NCI-H2107 treated with DMSO at 0.1 percent for 48 hours (cell line): Measurements from ENCODE around the gene OGDHL.
"Not testable (repeated sequence)": the region's sequence is repeated elsewhere in the genome, so short reads cannot be mapped to it uniquely, and the experiment has no call there.

ENCODE experiments used
- DNase-seq: peaks from one replicate; lab custom pipeline; 2025; ENCODE audit not compliant: unreplicated experiment; lab: John Stamatoyannopoulos, UW

OGDHL gene

GRCh38 chr10:49740346-49741107, 21.6 kb downstream of the OGDHL start:
- DNase-seq = no peak

GRCh38 chr10:49739426-49739825, 22.7 kb downstream of the OGDHL start:
- no peak for DNase-seq

DNA sequence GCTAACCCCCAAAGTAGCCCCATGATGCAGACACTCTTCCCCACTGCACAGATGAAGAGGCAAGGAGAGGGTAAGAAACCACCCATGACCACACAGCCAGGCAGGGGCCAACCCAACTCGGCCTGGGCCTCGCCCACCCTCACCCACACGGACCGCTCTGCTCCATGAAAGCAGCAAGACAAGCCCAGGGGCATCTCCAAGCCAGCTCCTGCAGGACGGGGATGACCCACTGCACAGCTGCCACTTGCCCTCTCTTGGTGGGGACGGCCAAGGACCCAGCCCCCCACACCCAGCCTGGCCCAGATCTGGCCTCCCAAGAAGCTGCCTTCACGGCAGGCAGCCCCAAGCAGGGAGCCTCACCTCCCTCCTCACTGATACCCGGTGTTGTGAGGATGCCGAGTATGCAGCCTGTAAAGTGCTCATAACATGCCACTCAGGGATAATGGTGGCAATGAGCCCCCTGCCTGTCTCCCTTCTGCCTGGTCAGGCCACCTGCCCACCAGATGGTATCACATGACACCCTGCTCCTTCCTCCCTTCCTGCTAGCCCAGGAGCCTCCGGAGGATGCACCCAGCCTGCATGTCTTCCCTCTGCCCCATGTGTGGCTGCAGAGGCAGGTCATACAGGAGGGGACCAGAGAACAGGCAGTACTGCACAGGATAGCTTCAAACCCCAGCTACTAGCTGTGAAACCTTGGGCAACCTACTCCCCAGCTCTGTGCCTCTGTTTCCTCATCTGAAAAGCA, 23.3 kb downstream of the OGDHL start:
- no peak for DNase-seq

DNA sequence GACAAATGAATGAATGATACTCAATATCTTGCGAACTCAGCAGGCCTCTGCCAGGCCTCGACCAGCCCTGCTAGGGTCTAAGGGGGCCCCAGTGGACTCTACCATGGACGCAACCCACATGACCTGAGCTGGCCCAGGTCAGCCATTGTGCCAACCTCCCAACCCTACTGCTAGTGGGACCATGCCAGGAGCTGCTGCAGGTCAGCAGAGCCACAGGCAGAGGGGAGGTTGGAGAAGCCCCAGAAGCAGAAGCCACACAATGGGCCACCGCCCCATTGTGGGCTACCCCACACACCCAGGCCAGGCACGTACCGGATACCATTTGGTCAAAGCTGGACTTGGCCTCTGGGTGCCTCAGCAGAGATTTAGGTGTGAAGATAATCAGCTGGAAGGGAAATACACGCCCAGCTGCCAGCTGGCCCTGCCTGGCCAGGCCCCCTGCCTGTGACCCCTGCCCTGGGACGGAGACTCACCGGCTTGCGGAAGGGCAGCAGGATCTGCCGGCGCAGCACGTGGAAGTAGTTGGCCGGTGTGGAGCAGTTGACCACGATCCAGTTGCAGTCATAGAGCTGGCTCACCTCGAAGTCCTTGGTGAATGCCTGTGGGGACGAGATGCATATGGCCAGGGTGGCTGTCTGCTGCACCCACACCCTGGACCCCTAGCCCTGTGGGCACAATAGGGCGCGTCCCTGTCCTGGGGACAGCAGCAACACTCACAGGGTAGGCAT, 24.5 kb downstream of the OGDHL start:
- DNase-seq = no peak

- DNase-seq = no peak
Observed at GRCh38 chr10:49736564-49737113, 25.5 kb downstream of the OGDHL start.

GRCh38 chr10:49735848-49736563, 26.1 kb downstream of the OGDHL start:
- DNase-seq = no peak

DNA sequence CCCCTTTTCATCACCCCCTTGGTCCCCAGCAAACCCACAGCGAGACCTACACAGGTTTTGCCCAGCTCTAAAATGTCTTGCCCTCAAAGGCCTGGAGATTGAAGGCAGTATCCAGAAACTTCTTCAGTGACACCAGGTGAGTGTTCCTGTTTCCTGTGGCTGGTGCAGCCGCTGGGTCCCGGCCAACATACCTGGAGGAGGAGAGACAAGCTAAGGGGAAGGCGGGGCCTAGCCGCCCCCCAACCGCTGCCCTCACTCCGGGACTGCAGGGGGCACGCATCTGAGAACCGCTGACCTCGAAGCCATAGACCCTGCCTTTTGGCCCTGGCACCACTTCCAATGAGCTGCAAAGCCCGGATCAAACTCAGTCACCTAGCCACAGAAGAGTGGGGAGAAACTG, 27.0 kb downstream of the OGDHL start:
- DNase-seq = no peak

- no peak for DNase-seq
Observed at GRCh38 chr10:49734676-49735075, 27.4 kb downstream of the OGDHL start.

GRCh38 chr10:49733866-49734265, 28.3 kb downstream of the OGDHL start:
- no peak for DNase-seq

DNA sequence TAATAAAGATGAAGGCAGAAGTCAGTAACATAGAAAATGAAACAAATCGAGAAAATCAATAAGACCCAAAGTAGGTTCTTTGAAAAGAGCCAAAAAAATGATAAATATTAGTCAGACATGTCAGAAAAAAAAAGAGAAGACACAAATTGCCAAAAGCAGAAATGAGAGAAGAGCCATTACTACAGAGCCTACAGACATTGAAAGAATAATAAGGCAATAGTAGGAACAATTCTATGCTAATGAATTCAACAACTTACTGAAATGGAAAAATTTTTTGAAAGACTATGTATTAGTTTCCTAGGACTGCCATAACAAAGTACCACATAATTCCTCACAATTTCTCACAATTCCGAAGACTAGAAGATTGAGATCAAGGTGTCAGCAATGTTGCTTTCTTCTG, 35.5 kb downstream of the OGDHL start:
- no peak for DNase-seq

DNA sequence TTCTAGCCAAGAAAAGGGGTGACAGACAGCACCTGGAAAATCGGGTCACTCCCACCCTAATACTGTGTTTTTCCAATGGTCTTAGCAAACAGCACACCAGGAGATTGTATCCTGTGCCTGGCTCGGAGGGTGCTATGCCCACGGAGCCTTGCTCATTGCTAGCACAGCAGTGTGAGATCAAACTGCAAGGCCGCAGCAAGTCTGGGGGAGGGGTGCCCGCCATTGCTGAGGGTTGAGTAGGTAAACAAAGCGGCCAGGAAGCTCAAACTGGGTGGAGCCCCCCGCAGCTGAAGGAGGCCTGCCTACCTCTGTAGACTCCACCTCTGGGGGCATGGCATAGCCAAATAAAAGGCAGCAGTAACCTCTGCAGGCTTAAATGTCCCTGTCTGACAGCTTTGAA, 47.0 kb downstream of the OGDHL start:
- not testable (repeated sequence) for DNase-seq

DNA sequence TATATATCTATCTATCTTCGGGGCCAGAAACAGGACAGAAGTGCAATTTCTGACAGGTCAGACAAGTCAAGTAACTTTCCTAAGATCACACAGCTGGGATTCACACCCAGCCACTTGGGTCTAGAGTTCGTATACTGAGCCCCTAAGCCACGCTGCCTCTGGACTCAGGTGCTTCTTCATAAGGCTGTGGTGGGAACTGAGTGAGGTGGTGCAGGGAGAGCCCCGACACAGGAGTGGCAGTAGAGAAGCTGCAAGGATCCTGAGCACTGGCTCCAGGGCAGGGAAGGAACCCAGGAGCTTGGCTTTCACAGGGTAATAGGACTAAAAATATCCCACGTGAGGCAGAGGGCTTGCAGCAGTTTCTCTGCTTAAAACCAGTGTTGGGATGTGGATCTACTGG, 48.9 kb downstream of the OGDHL start:
- DNase-seq = no peak

DNA sequence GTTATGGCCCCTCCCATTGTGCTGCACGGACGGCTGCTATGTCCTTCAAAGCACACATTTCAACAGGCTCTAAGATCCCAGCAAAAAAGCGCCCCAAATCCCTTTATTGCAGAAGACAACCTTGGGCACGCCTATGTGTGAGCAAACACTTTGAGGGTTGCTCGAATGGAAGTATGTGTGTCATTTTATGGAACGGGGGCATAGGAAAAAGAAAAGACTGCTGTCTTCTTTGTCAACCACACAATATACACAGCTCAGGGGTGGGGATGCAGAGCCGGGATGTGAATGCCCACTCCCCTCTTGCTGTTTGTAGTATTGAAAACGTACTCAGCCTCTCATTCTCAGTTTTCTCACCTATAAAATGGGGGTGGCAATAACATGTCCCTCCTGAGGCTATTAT, 50.6 kb downstream of the OGDHL start:
- DNase-seq = no peak

- DNase-seq = no peak
Observed at GRCh38 chr10:49710966-49711365, 51.2 kb downstream of the OGDHL start.

DNA sequence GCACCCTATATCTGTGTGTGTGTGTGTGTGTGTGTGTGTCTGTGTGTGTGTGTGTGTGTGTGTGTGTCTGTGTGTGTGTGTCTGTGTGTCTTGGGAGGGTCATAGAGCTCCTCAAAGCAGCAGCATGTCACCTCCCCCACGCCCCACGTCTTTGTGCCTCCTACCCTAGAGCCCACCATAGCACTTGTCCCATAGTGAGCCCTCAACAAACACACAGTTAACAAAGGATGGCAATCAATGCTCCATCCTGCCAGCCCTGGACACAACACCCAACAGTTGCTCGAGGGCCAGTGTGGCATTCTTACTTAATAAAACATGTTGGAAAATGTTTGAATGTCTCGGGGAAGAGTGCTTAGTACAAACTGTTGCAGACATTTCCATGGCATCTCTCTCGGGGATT, 52.2 kb downstream of the OGDHL start:
- DNase-seq = no peak

- DNase-seq = no peak
Observed at GRCh38 chr10:49707585-49707984, 54.5 kb downstream of the OGDHL start.

DNA sequence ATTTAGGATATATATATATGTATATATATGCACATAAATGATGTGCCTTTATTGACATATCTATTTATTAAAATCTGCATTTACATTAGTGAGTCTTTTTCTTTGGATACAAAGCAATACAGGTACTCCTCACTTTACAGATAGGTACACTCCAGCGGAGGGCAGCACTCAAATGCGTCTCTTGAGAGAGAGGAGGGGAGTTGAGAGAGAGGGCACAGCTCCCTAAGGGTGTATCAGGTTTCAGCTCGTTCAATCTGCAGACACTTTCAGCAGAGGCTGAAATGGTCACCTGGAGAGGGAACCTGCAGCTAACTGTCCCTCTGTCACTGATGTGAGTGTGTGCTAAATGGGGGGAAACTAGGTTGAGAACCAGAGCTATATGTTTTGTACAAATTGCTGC, 61.1 kb downstream of the OGDHL start:
- peak; percentile 73 for DNase-seq

DNA sequence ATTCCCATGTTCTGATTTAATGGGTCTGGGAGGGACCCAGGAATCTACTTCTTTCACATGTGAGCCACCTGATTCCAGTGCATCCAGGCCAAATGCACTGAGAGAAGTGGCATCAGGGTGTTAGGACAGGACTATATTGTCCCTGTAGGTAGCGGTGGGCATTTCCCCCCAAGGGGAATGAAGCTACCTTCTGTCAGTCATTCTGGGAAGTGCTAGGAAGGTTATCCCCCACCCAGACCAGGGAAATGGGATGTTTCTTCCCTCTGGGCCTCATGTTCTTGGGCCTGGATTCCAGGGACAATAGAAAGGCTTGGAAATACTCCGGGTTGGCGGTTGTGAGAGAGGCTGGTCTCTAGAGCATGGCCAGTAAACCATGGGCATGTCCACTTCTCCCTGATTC, 61.9 kb downstream of the OGDHL start:
- DNase-seq = no peak

DNA sequence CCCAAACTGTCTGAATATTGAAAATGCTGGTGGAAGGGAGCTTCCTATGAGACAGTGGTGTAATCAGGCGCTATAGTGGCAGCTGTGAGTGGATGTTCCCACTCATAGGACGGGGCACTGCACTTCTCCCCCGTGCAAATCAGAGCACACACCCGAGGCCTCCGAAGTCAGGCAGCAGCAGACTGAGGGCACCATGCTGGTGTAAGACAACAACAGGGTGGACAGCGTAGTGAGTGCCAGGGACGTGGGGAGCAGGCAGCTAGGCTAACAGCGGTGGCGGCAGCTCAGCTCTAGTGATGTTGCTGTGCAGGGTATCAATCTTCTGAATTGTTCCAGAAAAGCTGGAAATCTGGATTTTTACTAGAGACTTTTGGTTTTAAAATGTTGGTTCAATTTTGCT, 63.4 kb downstream of the OGDHL start:
- no peak for DNase-seq

DNA sequence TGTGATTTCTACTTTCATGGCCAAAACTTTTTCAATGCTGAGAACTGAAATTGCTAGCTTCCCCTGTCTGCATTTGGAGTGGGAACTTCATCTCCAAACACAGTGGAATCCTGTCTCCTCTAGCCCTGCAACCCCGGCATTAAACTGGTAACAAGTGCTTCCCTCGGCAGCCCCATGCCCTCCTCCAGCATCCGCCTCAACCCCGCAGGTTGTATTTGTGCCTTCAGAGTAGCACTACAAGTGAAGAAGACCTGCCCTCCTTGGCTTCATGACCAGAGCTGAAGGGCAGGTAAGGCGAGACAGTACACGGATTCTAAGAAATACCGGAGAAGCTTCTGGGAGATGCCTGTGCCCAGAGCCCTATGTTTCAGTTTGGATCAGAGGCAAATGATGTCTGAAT, 65.8 kb downstream of the OGDHL start:
- no peak for DNase-seq

GRCh38 chr10:49694466-49694865, 67.7 kb downstream of the OGDHL start:
- no peak for DNase-seq
